Activated naive CD4-positive, alpha-beta T cell treated with anti-CD3 and anti-CD28 coated beads, Interleukin-2, amount 10 ng/mL, durations not matched to agents 7 days and 5 days (primary cell): ENCODE data around the gene INPP5D.

Source experiments
- CTCF ChIA-PET: fragments of 350-600 bp; sonication (Branson Sonifier 250); formaldehyde crosslinking; loops from one replicate; lab custom pipeline; 2021; ENCODE audit warnings: antibody characterized with exemption; lab: Charles Lee
- DNase-seq: peaks from one replicate; pipeline ENCODE4 v3.0.0-alpha.2; 2020
- H3K27ac Mint-ChIP-seq: one replicate; pipeline ENCODE4 v1.8.0; 2021; ENCODE audit warnings: mild to moderate bottlenecking, moderate library complexity, mixed read lengths
- H3K27me3 Mint-ChIP-seq: one replicate; pipeline ENCODE4 v1.8.0; 2021; ENCODE audit warnings: mild to moderate bottlenecking, mixed read lengths
- H3K36me3 Mint-ChIP-seq: one replicate; pipeline ENCODE4 v1.8.0; 2021; ENCODE audit warnings: mixed read lengths
- H3K4me1 Mint-ChIP-seq: one replicate; pipeline ENCODE4 v1.8.0; 2021; ENCODE audit warnings: mixed read lengths
- H3K4me3 Mint-ChIP-seq: one replicate; pipeline ENCODE4 v1.8.0; 2021; ENCODE audit warnings: mild to moderate bottlenecking, moderate library complexity, mixed read lengths
- H3K9me3 Mint-ChIP-seq: one replicate; pipeline ENCODE4 v1.8.0; 2021; ENCODE audit warnings: mixed read lengths

The INPP5D gene

GRCh38 chr2:233162770-233163169, 102.6 kb downstream of the INPP5D start:
- no peak for DNase-seq
- H3K27ac Mint-ChIP-seq, result no peak overlapping the region
- CTCF ChIA-PET, result no interaction called here
- no peaks in the 10 kb centered on the region for H3K9me3 Mint-ChIP-seq
- peaks cover 5% of the 10 kb centered on the region for H3K4me1 Mint-ChIP-seq
- peaks cover 49% of the 10 kb centered on the region for H3K36me3 Mint-ChIP-seq
- H3K4me3 Mint-ChIP-seq, result no peak overlapping the region
- no peaks in the 10 kb centered on the region for H3K27me3 Mint-ChIP-seq

- Mint-ChIP-seq H3K9me3 (no peaks in the 10 kb centered on the region), H3K4me3 (no peak overlapping the region), H3K36me3 (peaks cover 41% of the 10 kb centered on the region), H3K4me1 (peaks cover 5% of the 10 kb centered on the region), H3K27me3 (no peaks in the 10 kb centered on the region), H3K27ac (no peak overlapping the region)
- DNase-seq, result no peak
- CTCF ChIA-PET, result no interaction called here
These were observed 103.5 kb downstream of the INPP5D start for GRCh38 chr2:233163486-233164103.

- no peak overlapping the region for H3K27ac Mint-ChIP-seq
- DNase-seq, result no peak
These were observed 104.0 kb downstream of the INPP5D start for GRCh38 chr2:233164128-233164635.

GRCh38 chr2:233164967-233165366, 104.8 kb downstream of the INPP5D start:
- H3K27ac Mint-ChIP-seq, result no peak overlapping the region
- peaks cover 41% of the 10 kb centered on the region for H3K36me3 Mint-ChIP-seq
- no peaks in the 10 kb centered on the region for H3K27me3 Mint-ChIP-seq
- peaks cover 5% of the 10 kb centered on the region for H3K4me1 Mint-ChIP-seq
- H3K9me3 Mint-ChIP-seq, result no peaks in the 10 kb centered on the region
- CTCF ChIA-PET, result no interaction called here
- DNase-seq, result no peak
- H3K4me3 Mint-ChIP-seq, result no peak overlapping the region

More at GRCh38 chr2:233164128-233164635, 104.0 kb downstream of the INPP5D start:
- Mint-ChIP-seq H3K27me3 (no peaks in the 10 kb centered on the region), H3K4me3 (no peak overlapping the region), H3K9me3 (no peaks in the 10 kb centered on the region), H3K36me3 (peaks cover 40% of the 10 kb centered on the region), H3K4me1 (peaks cover 5% of the 10 kb centered on the region)
- CTCF ChIA-PET, result no interaction called here

- peaks cover 44% of the 10 kb centered on the region for H3K36me3 Mint-ChIP-seq
- H3K4me1 Mint-ChIP-seq, result peaks cover 5% of the 10 kb centered on the region
- CTCF ChIA-PET, result interaction anchor here (0.8 kb wide), 1 partner anchor 85 kb away, joined by 3 read pairs; no protein-coding TSS in a partner anchor
- no peak overlapping the region for H3K27ac Mint-ChIP-seq
- no peak for DNase-seq
- no peaks in the 10 kb centered on the region for H3K27me3 Mint-ChIP-seq
- no peaks in the 10 kb centered on the region for H3K9me3 Mint-ChIP-seq
- H3K4me3 Mint-ChIP-seq, result no peak overlapping the region
These were observed 105.4 kb downstream of the INPP5D start for GRCh38 chr2:233165543-233165894.

- Mint-ChIP-seq H3K4me3 (no peak overlapping the region), H3K27ac (no peak overlapping the region), H3K4me1 (peaks cover 5% of the 10 kb centered on the region), H3K36me3 (peaks cover 46% of the 10 kb centered on the region), H3K27me3 (no peaks in the 10 kb centered on the region), H3K9me3 (no peaks in the 10 kb centered on the region)
- peak; percentile 41 for DNase-seq
- CTCF ChIA-PET, result interaction anchor here (0.8 kb wide), 1 partner anchor 84 kb away, joined by 3 read pairs; no protein-coding TSS in a partner anchor
These were observed 105.9 kb downstream of the INPP5D start for GRCh38 chr2:233165895-233166661.

- CTCF ChIA-PET, result no interaction called here
- no peaks in the 10 kb centered on the region for H3K27me3 Mint-ChIP-seq
- DNase-seq, result no peak
- H3K36me3 Mint-ChIP-seq, result peaks cover 48% of the 10 kb centered on the region
- H3K9me3 Mint-ChIP-seq, result no peaks in the 10 kb centered on the region
- no peak overlapping the region for H3K27ac Mint-ChIP-seq
- H3K4me3 Mint-ChIP-seq, result no peak overlapping the region
- H3K4me1 Mint-ChIP-seq, result peaks cover 5% of the 10 kb centered on the region
These were observed 108.3 kb downstream of the INPP5D start for GRCh38 chr2:233168445-233168844.

- H3K9me3 Mint-ChIP-seq, result no peaks in the 10 kb centered on the region
- no peak for DNase-seq
- H3K27ac Mint-ChIP-seq, result peak overlapping the region; percentile 28
- H3K4me3 Mint-ChIP-seq, result no peak overlapping the region
- peaks cover 4% of the 10 kb centered on the region for H3K4me1 Mint-ChIP-seq
- H3K36me3 Mint-ChIP-seq, result peaks cover 43% of the 10 kb centered on the region
- no peaks in the 10 kb centered on the region for H3K27me3 Mint-ChIP-seq
- CTCF ChIA-PET, result no interaction called here
These were observed 108.8 kb downstream of the INPP5D start for GRCh38 chr2:233168919-233169318.

- CTCF ChIA-PET, result no interaction called here
- Mint-ChIP-seq H3K4me3 (no peak overlapping the region), H3K27ac (no peak overlapping the region), H3K4me1 (no peaks in the 10 kb centered on the region), H3K36me3 (peaks cover 52% of the 10 kb centered on the region), H3K27me3 (no peaks in the 10 kb centered on the region), H3K9me3 (no peaks in the 10 kb centered on the region)
- DNase-seq, result no peak
These were observed 111.2 kb downstream of the INPP5D start for GRCh38 chr2:233171344-233171743.

- CTCF ChIA-PET, result interaction anchor here (0.7 kb wide), 1 partner anchor 62 kb away, joined by 4 read pairs; no protein-coding TSS in a partner anchor
- DNase-seq, result no peak
- no peak overlapping the region for H3K27ac Mint-ChIP-seq
- H3K4me3 Mint-ChIP-seq, result no peak overlapping the region
- H3K9me3 Mint-ChIP-seq, result no peaks in the 10 kb centered on the region
- H3K27me3 Mint-ChIP-seq, result no peaks in the 10 kb centered on the region
- H3K36me3 Mint-ChIP-seq, result peaks cover 59% of the 10 kb centered on the region
- no peaks in the 10 kb centered on the region for H3K4me1 Mint-ChIP-seq
These were observed 113.0 kb downstream of the INPP5D start for GRCh38 chr2:233173115-233173514.

GRCh38 chr2:233174137-233174536, 114.0 kb downstream of the INPP5D start:
- CTCF ChIA-PET, result no interaction called here
- no peak for DNase-seq
- Mint-ChIP-seq H3K36me3 (peaks cover 63% of the 10 kb centered on the region), H3K4me1 (no peaks in the 10 kb centered on the region), H3K27ac (no peak overlapping the region), H3K4me3 (no peak overlapping the region), H3K27me3 (no peaks in the 10 kb centered on the region), H3K9me3 (no peaks in the 10 kb centered on the region)

- H3K4me3 Mint-ChIP-seq, result no peak overlapping the region
- DNase-seq, result no peak
- peaks cover 72% of the 10 kb centered on the region for H3K36me3 Mint-ChIP-seq
- H3K27me3 Mint-ChIP-seq, result no peaks in the 10 kb centered on the region
- no peaks in the 10 kb centered on the region for H3K4me1 Mint-ChIP-seq
- H3K9me3 Mint-ChIP-seq, result no peaks in the 10 kb centered on the region
- H3K27ac Mint-ChIP-seq, result peak overlapping the region; percentile 74
- CTCF ChIA-PET, result interaction anchor here (0.6 kb wide), 1 partner anchor 218 kb away, joined by 3 read pairs; no protein-coding TSS in a partner anchor
These were observed 119.1 kb downstream of the INPP5D start for GRCh38 chr2:233178994-233179847.

- no peaks in the 10 kb centered on the region for H3K4me1 Mint-ChIP-seq
These were observed 119.8 kb downstream of the INPP5D start for GRCh38 chr2:233179848-233180366.

More at GRCh38 chr2:233179848-233180366, 119.8 kb downstream of the INPP5D start:
- CTCF ChIA-PET, result no interaction called here
- H3K4me3 Mint-ChIP-seq, result no peak overlapping the region
- no peak for DNase-seq
- H3K27ac Mint-ChIP-seq, result peak overlapping the region; percentile 73
- no peaks in the 10 kb centered on the region for H3K27me3 Mint-ChIP-seq
- no peaks in the 10 kb centered on the region for H3K9me3 Mint-ChIP-seq
- peaks cover 75% of the 10 kb centered on the region for H3K36me3 Mint-ChIP-seq
